Upper lobe of right lung (tissue), 1 donor: Measurements from ENCODE around the gene GPANK1. TPM values are rescaled to one million over a fixed set of nuclear protein-coding genes. Genes with fewer than 3 reads are reported as not detected.

Experiments
- ATAC-seq: fragments of 200-7000 bp; cut with Tn5 transposase; one replicate; pipeline ENCODE4 v1.9.1; 2020; ENCODE audit warnings: mild to moderate bottlenecking, moderate library complexity
- DNase-seq: peaks from one replicate; pipeline ENCODE4 v3.0.0-alpha.2; 2020
- H3K27ac ChIP-seq: fragments of 200-600 bp; one replicate; pipeline ENCODE4 v1.8.0; 2022
- H3K27me3 ChIP-seq: fragments of 200-600 bp; one replicate; pipeline ENCODE4 v1.8.0; 2022; ENCODE audit warnings: mild to moderate bottlenecking
- H3K36me3 ChIP-seq: fragments of 200-600 bp; one replicate; pipeline ENCODE4 v1.8.0; 2022
- H3K4me1 ChIP-seq: fragments of 200-600 bp; one replicate; pipeline ENCODE4 v1.8.0; 2022
- H3K4me3 ChIP-seq: fragments of 200-600 bp; one replicate; pipeline ENCODE4 v1.8.0; 2022; ENCODE audit warnings: mild to moderate bottlenecking
- H3K9me3 ChIP-seq: fragments of 200-600 bp; one replicate; pipeline ENCODE4 v1.8.0; 2022
- CTCF ChIP-seq: fragments of 200-600 bp; IDR thresholded peaks from one replicate; pipeline ENCODE4 v1.8.0; 2022; ENCODE audit warnings: antibody characterized with exemption
- intact Hi-C: fragments of 100-400 bp; cut with DNase I; formaldehyde crosslinking; loops from one replicate; pipeline ENCODE4 v1.11.0; 2022
- total RNA-seq: library from RNA; stranded (reverse); fragmentation: NEBNext Ultra II Directional; extraction: Animal tissue kit (Norgen Biotek cat#: 25700); gene quantifications from one replicate; pipeline ENCODE4 v1.2.1, GENCODE V29; 2021
- donor health status: DM: no; HTN: yes; CAD: no; lungs with severe emphysema.

The GPANK1 gene
- total RNA-seq, 1 donor from 2014 or later = 13.9 TPM

- no peak for TF ChIP-seq CTCF
- no peak for ATAC-seq
- intact Hi-C loops = loop anchor here (10.0 kb wide), 1 partner anchor 141 kb away; no protein-coding TSS in a partner anchor
- no peak overlapping the region for H3K4me3 ChIP-seq
- no peak for DNase-seq
- H3K4me1 ChIP-seq = no peaks in the 10 kb centered on the region
- no peaks in the 10 kb centered on the region for H3K27me3 ChIP-seq
- H3K27ac ChIP-seq = no peak overlapping the region
- peaks cover 96% of the 10 kb centered on the region for H3K36me3 ChIP-seq
- no peaks in the 10 kb centered on the region for H3K9me3 ChIP-seq
Observed at GRCh38 chr6:31693535-31693934, 28.7 kb upstream of the GPANK1 start.

GRCh38 chr6:31692886-31693285, 28.1 kb upstream of the GPANK1 start:
- Histone ChIP-seq H3K9me3 (no peaks in the 10 kb centered on the region), H3K27ac (no peak overlapping the region), H3K4me3 (no peak overlapping the region), H3K27me3 (no peaks in the 10 kb centered on the region), H3K36me3 (peaks cover 96% of the 10 kb centered on the region), H3K4me1 (no peaks in the 10 kb centered on the region)
- no peak for DNase-seq
- intact Hi-C loops = loop anchor here (10.0 kb wide), 1 partner anchor 142 kb away; no protein-coding TSS in a partner anchor
- no peak for TF ChIP-seq CTCF
- no peak for ATAC-seq

- intact Hi-C loops = loop anchor here (10.0 kb wide), 1 partner anchor 142 kb away; no protein-coding TSS in a partner anchor
- no peaks in the 10 kb centered on the region for H3K9me3 ChIP-seq
- H3K4me3 ChIP-seq = no peak overlapping the region
- H3K36me3 ChIP-seq = peaks cover 98% of the 10 kb centered on the region
- no peak for ATAC-seq
- H3K27me3 ChIP-seq = no peaks in the 10 kb centered on the region
- no peak for TF ChIP-seq CTCF
- H3K4me1 ChIP-seq = no peaks in the 10 kb centered on the region
- no peak for DNase-seq
- no peak overlapping the region for H3K27ac ChIP-seq
Observed at GRCh38 chr6:31692353-31692752, 27.6 kb upstream of the GPANK1 start.

- Histone ChIP-seq H3K4me3 (no peak overlapping the region), H3K36me3 (peaks cover 100% of the 10 kb centered on the region), H3K27ac (no peak overlapping the region), H3K9me3 (no peaks in the 10 kb centered on the region), H3K4me1 (no peaks in the 10 kb centered on the region), H3K27me3 (no peaks in the 10 kb centered on the region)
- TF ChIP-seq CTCF = no peak
- intact Hi-C loops = loop anchor here (10.0 kb wide), 1 partner anchor 143 kb away; no protein-coding TSS in a partner anchor
- no peak for ATAC-seq
- DNase-seq = no peak
Observed at GRCh38 chr6:31691564-31692108, 26.8 kb upstream of the GPANK1 start.

- peaks cover 100% of the 10 kb centered on the region for H3K36me3 ChIP-seq
- no peaks in the 10 kb centered on the region for H3K4me1 ChIP-seq
- H3K27me3 ChIP-seq = no peaks in the 10 kb centered on the region
- intact Hi-C loops = loop anchor here (10.0 kb wide), 1 partner anchor 144 kb away; no protein-coding TSS in a partner anchor
- H3K4me3 ChIP-seq = no peak overlapping the region
- no peaks in the 10 kb centered on the region for H3K9me3 ChIP-seq
- no peak for TF ChIP-seq CTCF
- no peak for ATAC-seq
- H3K27ac ChIP-seq = no peak overlapping the region
- no peak for DNase-seq
Observed at GRCh38 chr6:31691078-31691463, 26.3 kb upstream of the GPANK1 start.
